SK-N-SH (cell line): ENCODE results near the gene GOLGA8S. TPM values are rescaled to one million over a fixed set of nuclear protein-coding genes. Genes with fewer than 3 reads are reported as not detected.

Experiments
- CTCF ChIA-PET: fragments of 300-600, 350-600 bp; formaldehyde crosslinking; extraction: SDS; loops from one replicate; lab custom pipeline; 2021; lab: Yijun Ruan, JAX
- POLR2A ChIA-PET: fragments of 350-600 bp; sonication (Branson Sonifier 250); formaldehyde crosslinking; extraction: SDS; loops from one replicate; lab custom pipeline; 2020; ENCODE audit warnings: antibody characterized with exemption, inconsistent platforms; lab: Yijun Ruan, JAX
- DNase-seq: peaks from one replicate; pipeline ENCODE4 v3.0.0; 2012
- H2AFZ ChIP-seq: fragments of 200-600 bp; sonication (generic); 2 replicates; pipeline ENCODE4 v1.8.1; 2016; ENCODE audit warnings: antibody characterized with exemption, mild to moderate bottlenecking, low read depth
- H3F3A ChIP-seq: fragments of 200-600 bp; sonication (generic); replicated peaks from 2 replicates; pipeline ENCODE3; 2016; ENCODE audit warnings: antibody characterized with exemption, mild to moderate bottlenecking; ENCODE audit not compliant: insufficient read depth
- H3K27ac ChIP-seq, 2 experiments: fragments of 200-500 bp in 1 of 2; fragments of 200-600 bp in 1 of 2; sonication (Bioruptor generic) in 1 of 2; sonication (generic), shearing (Covaris generic) in 1 of 2; 2 replicates each; pipeline versions ENCODE4 v1.5.1 to v1.6.1; 2014 to 2016; ENCODE audit warnings: low read depth in 2 of 2, inconsistent platforms in 1 of 2, low read length in 1 of 2, mild to moderate bottlenecking in 1 of 2, mixed read lengths in 1 of 2
- H3K27me3 ChIP-seq: fragments of 200-600 bp; sonication (generic), shearing (Covaris generic); 2 replicates; pipeline ENCODE4 v1.6.1; 2016; ENCODE audit warnings: mixed run types; ENCODE audit not compliant: insufficient read depth
- H3K36me3 ChIP-seq, 2 experiments: fragments of 200-500 bp in 1 of 2; fragments of 200-600 bp in 1 of 2; sonication (Bioruptor generic) in 1 of 2; sonication (generic) in 1 of 2; replicated peaks in 1 of 2; 2 replicates each; pipeline versions ENCODE3 to v1.5.1; 2014 to 2016; ENCODE audit warnings: low read length in 1 of 2, mild to moderate bottlenecking in 1 of 2; ENCODE audit not compliant: insufficient read depth in 2 of 2, control insufficient read depth in 1 of 2
- H3K4me1 ChIP-seq, 2 experiments: fragments of 200-500 bp in 1 of 2; fragments of 200-600 bp in 1 of 2; sonication (Bioruptor generic) in 1 of 2; sonication (generic), shearing (Covaris generic) in 1 of 2; 2 replicates each; pipeline versions ENCODE4 v1.5.1 to v1.6.1; 2014 to 2016; ENCODE audit warnings: low read depth in 1 of 2, low read length in 1 of 2, mixed run types in 1 of 2; ENCODE audit not compliant: insufficient read depth in 2 of 2, control insufficient read depth in 1 of 2
- H3K4me2 ChIP-seq: fragments of 200-600 bp; sonication (generic), shearing (Covaris generic); 2 replicates; pipeline ENCODE4 v1.6.1; 2017; ENCODE audit warnings: mixed run types
- H3K4me3 ChIP-seq, 2 experiments: fragments of 200-500 bp in 1 of 2; fragments of 200-600 bp in 1 of 2; sonication (Bioruptor generic) in 1 of 2; sonication (generic), shearing (Covaris generic) in 1 of 2; 2 replicates each; pipeline versions ENCODE4 v1.5.1 to v1.8.1; 2014 to 2016; ENCODE audit warnings: low read depth in 2 of 2, inconsistent platforms in 1 of 2, low read length in 1 of 2, mild to moderate bottlenecking in 1 of 2, mixed read lengths in 1 of 2, moderate library complexity in 1 of 2
- H3K79me2 ChIP-seq: fragments of 200-600 bp; sonication (generic); 2 replicates; pipeline ENCODE4 v1.8.1; 2017; ENCODE audit warnings: mild to moderate bottlenecking; ENCODE audit not compliant: insufficient read depth
- H3K9ac ChIP-seq: fragments of 200-600 bp; sonication (generic); 2 replicates; pipeline ENCODE4 v1.6.1; 2017; ENCODE audit warnings: mixed run types
- H3K9me2 ChIP-seq: fragments of 200-600 bp; sonication (generic); 2 replicates; pipeline ENCODE4 v1.6.1; 2017; ENCODE audit warnings: mixed run types
- H3K9me3 ChIP-seq: fragments of 200-600 bp; sonication (generic); 2 replicates; pipeline ENCODE4 v1.6.1; 2017; ENCODE audit warnings: mixed run types, mild to moderate bottlenecking, moderate library complexity
- H4K20me1 ChIP-seq: fragments of 200-600 bp; sonication (generic); 2 replicates; pipeline ENCODE4 v1.6.1; 2017; ENCODE audit warnings: mild to moderate bottlenecking, mixed run types; ENCODE audit not compliant: insufficient read depth
- CHD2 ChIP-seq: fragments of 150-350 bp; IDR thresholded peaks from 2 replicates; pipeline ENCODE4 v1.6.1; 2018; ENCODE audit warnings: low read length; ENCODE audit not compliant: partially characterized antibody
- CTCF ChIP-seq: fragments of 200-600 bp; sonication (generic); IDR thresholded peaks from 2 replicates; pipeline ENCODE4 v1.6.1; 2017; ENCODE audit warnings: antibody characterized with exemption, mild to moderate bottlenecking, moderate library complexity
- EP300 ChIP-seq, 2 experiments: IDR thresholded peaks; 2 replicates each; pipeline versions ENCODE4 v1.4.0 to v1.6.1; 2012; ENCODE audit warnings: borderline replicate concordance in 1 of 2, low read depth in 1 of 2, low read length in 1 of 2
- EZH2phosphoT487 ChIP-seq: fragments of 200-600 bp; sonication (generic); IDR thresholded peaks from 2 replicates; pipeline ENCODE4 v1.6.1; 2017; ENCODE audit warnings: low read depth, mixed run types, mild to moderate bottlenecking, antibody characterized with exemption, moderate library complexity, borderline replicate concordance
- FOXJ3 ChIP-seq: sonication (generic); formaldehyde crosslinking; IDR thresholded peaks from 2 replicates; pipeline ENCODE4 v1.5.1; 2020; ENCODE audit warnings: mild to moderate bottlenecking, missing genetic modification reagents
- FOXM1 ChIP-seq: IDR thresholded peaks from 2 replicates; pipeline ENCODE4 v1.4.0; 2012; ENCODE audit warnings: low read depth, mild to moderate bottlenecking
- NRF1 ChIP-seq: IDR thresholded peaks from 2 replicates; pipeline ENCODE4 v1.6.1; 2012; ENCODE audit warnings: low read depth, mild to moderate bottlenecking, low read length
- POLR2AphosphoS5 ChIP-seq: IDR thresholded peaks from 2 replicates; pipeline ENCODE4 v1.6.1; 2012; ENCODE audit warnings: low read depth, low read length
- RAD21 ChIP-seq: IDR thresholded peaks from 2 replicates; pipeline ENCODE4 v1.6.1; 2012; ENCODE audit warnings: mild to moderate bottlenecking, low read length
- RCOR1 ChIP-seq: fragments of 150-350 bp; IDR thresholded peaks from 2 replicates; pipeline ENCODE4 v1.6.1; 2017; ENCODE audit warnings: antibody characterized with exemption, low read length
- RFX5 ChIP-seq: IDR thresholded peaks from 2 replicates; pipeline ENCODE4 v1.6.1; 2012; ENCODE audit warnings: mild to moderate bottlenecking, improper control_type of control experiment, low read length
- RXRA ChIP-seq: IDR thresholded peaks from 2 replicates; pipeline ENCODE4 v1.4.0; 2012; ENCODE audit warnings: low read depth, mild to moderate bottlenecking, borderline replicate concordance
- SIN3A ChIP-seq: IDR thresholded peaks from 2 replicates; pipeline ENCODE4 v1.6.1; 2012; ENCODE audit warnings: low read depth, mild to moderate bottlenecking, low read length, moderate library complexity, borderline replicate concordance
- SMC3 ChIP-seq: IDR thresholded peaks from 2 replicates; pipeline ENCODE4 v1.6.1; 2012; ENCODE audit warnings: low read depth, low read length, improper control_type of control experiment
- YY1 ChIP-seq: IDR thresholded peaks from 2 replicates; pipeline ENCODE4 v1.4.0; 2012; ENCODE audit warnings: low read depth, mild to moderate bottlenecking
- WGBS: methylation state at CpG from one replicate; pipeline ENCODE4 v1.1.6; 2017; ENCODE audit warnings: low lambda C conversion rate; 5-methylcytosine and 5-hydroxymethylcytosine counted together
- polyA plus RNA-seq, 3 experiments: library from polyadenylated mRNA; depleted of rRNA; stranded (reverse); fragments of >200 nt; gene quantifications; 2 replicates each; pipeline ENCODE4 v1.2.3, GENCODE V29; 2012
- TF ChIP-seq, protein P1 (sequence below): IDR thresholded peaks from 2 replicates; pipeline ENCODE4 v1.4.0; 2012; ENCODE audit warnings: low read depth, borderline replicate concordance
- TF ChIP-seq, protein P2 (sequence below): fragments of 150-350 bp; IDR thresholded peaks from 2 replicates; pipeline ENCODE4 v1.6.1; 2017; ENCODE audit warnings: antibody characterized with exemption, low read length, low read depth, borderline replicate concordance

The GOLGA8S gene
- polyA plus RNA-seq, 1 of the 3 experiments (the other 2 are of a cell fraction): 0.02 TPM

- no peak overlapping the region for H2AFZ ChIP-seq
- H3K9me3 ChIP-seq: no peaks in the 10 kb centered on the region
- H3K9me2 ChIP-seq: no peaks in the 10 kb centered on the region
- no peak overlapping the region for H3K9ac ChIP-seq
- no peaks in the 10 kb centered on the region for H3K79me2 ChIP-seq
- no peaks in the 10 kb centered on the region for H4K20me1 ChIP-seq
- H3K4me3 ChIP-seq: no peak overlapping the region
- DNase-seq: no peak
- no peaks in the 10 kb centered on the region for H3F3A ChIP-seq
- H3K4me2 ChIP-seq: no peak overlapping the region
- TF ChIP-seq SIN3A (no peak), RFX5 (no peak), SMC3 (no peak), POLR2AphosphoS5 (no peak), RXRA (no peak), RCOR1 (no peak), NRF1 (no peak), RAD21 (no peak), CTCF (no peak), EZH2phosphoT487 (no peak), FOXJ3 (no peak), YY1 (no peak), EP300 (IDR thresholded peaks at IDR 0.05; ENCODE audit: borderline replicate concordance in 1 of 2, low read depth in 1 of 2, low read length in 1 of 2) (no peak), FOXM1 (no peak), CHD2 (no peak)
- TF ChIP-seq, protein P1, sequence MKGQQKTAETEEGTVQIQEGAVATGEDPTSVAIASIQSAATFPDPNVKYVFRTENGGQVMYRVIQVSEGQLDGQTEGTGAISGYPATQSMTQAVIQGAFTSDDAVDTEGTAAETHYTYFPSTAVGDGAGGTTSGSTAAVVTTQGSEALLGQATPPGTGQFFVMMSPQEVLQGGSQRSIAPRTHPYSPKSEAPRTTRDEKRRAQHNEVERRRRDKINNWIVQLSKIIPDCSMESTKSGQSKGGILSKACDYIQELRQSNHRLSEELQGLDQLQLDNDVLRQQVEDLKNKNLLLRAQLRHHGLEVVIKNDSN: no peak
- TF ChIP-seq, protein P2, sequence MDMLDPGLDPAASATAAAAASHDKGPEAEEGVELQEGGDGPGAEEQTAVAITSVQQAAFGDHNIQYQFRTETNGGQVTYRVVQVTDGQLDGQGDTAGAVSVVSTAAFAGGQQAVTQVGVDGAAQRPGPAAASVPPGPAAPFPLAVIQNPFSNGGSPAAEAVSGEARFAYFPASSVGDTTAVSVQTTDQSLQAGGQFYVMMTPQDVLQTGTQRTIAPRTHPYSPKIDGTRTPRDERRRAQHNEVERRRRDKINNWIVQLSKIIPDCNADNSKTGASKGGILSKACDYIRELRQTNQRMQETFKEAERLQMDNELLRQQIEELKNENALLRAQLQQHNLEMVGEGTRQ: no peak
- CTCF ChIA-PET: no interaction called here
- H3K27ac ChIP-seq: no peak overlapping the region
- no peaks in the 10 kb centered on the region for H3K36me3 ChIP-seq
- POLR2A ChIA-PET: no interaction called here
- peaks cover 57% of the 10 kb centered on the region; the same call in 1 of the 2 replicates for H3K27me3 ChIP-seq
- 7% methylated on average over 8 of the region's 8 CpGs for WGBS
- H3K4me1 ChIP-seq: no peaks in the 10 kb centered on the region
These were observed 47.1 kb downstream of the GOLGA8S start for GRCh38 chr15:23401627-23402026.
